GM13976 (cell line): Measurements from ENCODE around the gene RASA2.

ENCODE experiments used
- DNase-seq: peaks from one replicate; pipeline ENCODE4 v3.0.0; 2012; ENCODE audit warnings: low spot score
- CTCF ChIP-seq: IDR thresholded peaks from 2 replicates; pipeline ENCODE4 v1.5.1; 2012; ENCODE audit warnings: borderline replicate concordance, mild to moderate bottlenecking; ENCODE audit not compliant: insufficient read depth; ENCODE audit errors: extremely low read depth, missing control alignments, control extremely low read depth
- in situ Hi-C: fragments of 300-500 bp; cut with MboI; formaldehyde crosslinking; loops from one replicate; pipeline ENCODE4 v1.12.0; 2022; ENCODE audit warnings: low sequenced_read_pairs, mixed read lengths, inconsistent platforms; ENCODE audit not compliant: unreplicated experiment

RASA2 gene

GRCh38 chr3:141486746-141487520, at the start of gene RASA2:
RASA2 (plus strand) TSS chr3:141487027; CDS start chr3:141487084, 57 bp downstream.
- no peak for TF ChIP-seq CTCF
- peak; percentile 92 for DNase-seq
- in situ Hi-C loops: no loop called here

GRCh38 chr3:141439589-141439988, 47.2 kb upstream of the RASA2 start:
- TF ChIP-seq CTCF: no peak
- in situ Hi-C loops: no loop called here

GRCh38 chr3:141440942-141441341, 45.9 kb upstream of the RASA2 start:
- DNase-seq: no peak
- no peak for TF ChIP-seq CTCF
- in situ Hi-C loops: loop anchor here (10.0 kb wide), 1 partner anchor 76 kb away; the partner anchor contains the start of gene ZBTB38

More at GRCh38 chr3:141439589-141439988, 47.2 kb upstream of the RASA2 start:
- DNase-seq: no peak

- in situ Hi-C loops: loop anchor here (10.0 kb wide), 1 partner anchor 77 kb away; the partner anchor contains the start of gene ZBTB38
- peak; percentile 65 for TF ChIP-seq CTCF
- peak; percentile 78 for DNase-seq
Measured at GRCh38 chr3:141441381-141442364, 45.2 kb upstream of the RASA2 start.

GRCh38 chr3:141442446-141442845, 44.4 kb upstream of the RASA2 start:
- in situ Hi-C loops: loop anchor here (10.0 kb wide), 1 partner anchor 78 kb away; the partner anchor contains the start of gene ZBTB38
- TF ChIP-seq CTCF: no peak

GRCh38 chr3:141442914-141443313, 43.9 kb upstream of the RASA2 start:
- DNase-seq: no peak
- in situ Hi-C loops: loop anchor here (10.0 kb wide), 1 partner anchor 78 kb away; the partner anchor contains the start of gene ZBTB38
- TF ChIP-seq CTCF: no peak

More at GRCh38 chr3:141442446-141442845, 44.4 kb upstream of the RASA2 start:
- DNase-seq: no peak
